Gastrocnemius medialis (tissue), 4 donors: ENCODE results near the gene ROBO1.

Source experiments
- CTCF ChIP-seq, 5 experiments: fragments of 450-650 bp in 3 of 5; fragments of 200-600 bp in 2 of 5; sonication (generic) in 2 of 5; IDR thresholded peaks in 4 of 5; conservative IDR thresholded peaks in 1 of 5; 1 replicate in 4 of 5; 2 replicates in 1 of 5; pipeline ENCODE4 v1.5.1; 2016 to 2019; ENCODE audit warnings: antibody characterized with exemption in 5 of 5, mild to moderate bottlenecking in 3 of 5, moderate library complexity in 3 of 5
- POLR2A ChIP-seq, 2 donors: fragments of 450-650 bp; IDR thresholded peaks; one replicate each; pipeline ENCODE4 v1.6.1; 2017; ENCODE audit warnings: antibody characterized with exemption in 2 of 2, mild to moderate bottlenecking in 2 of 2, moderate library complexity in 2 of 2

- TF ChIP-seq POLR2A (IDR thresholded peaks at IDR 0.05) (no peak), CTCF (IDR thresholded peaks at IDR 0.05 in 4 of 5, conservative IDR thresholded peaks at IDR 0.05 in 1 of 5) (no peak)
Measured at GRCh38 chr3:79148786-79149185, 619.0 kb downstream of the ROBO1 start.
